NCI-H128 (cell line): ENCODE data around the gene DXO.

ENCODE experiments used
- DNase-seq: peaks from one replicate; lab custom pipeline; 2025; ENCODE audit not compliant: unreplicated experiment; lab: John Stamatoyannopoulos, UW

The DXO gene

GRCh38 chr6:31930962-31931361 is 41.0 kb downstream of the DXO start:
- no peak for DNase-seq

GRCh38 chr6:31928672-31928939 is 43.3 kb downstream of the DXO start:
- DNase-seq: no peak

- no peak for DNase-seq
Observed at GRCh38 chr6:31927863-31928671, 43.9 kb downstream of the DXO start.

GRCh38 chr6:31927242-31927862 is 44.6 kb downstream of the DXO start, which contains the start of gene C2:
Gene C2 (plus strand): TSS chr6:31927717. CDS start chr6:31927753, 36 bp downstream.
- no peak for DNase-seq

- DNase-seq: no peak
Observed at GRCh38 chr6:31922942-31923341, 49.0 kb downstream of the DXO start.

- no peak for DNase-seq
Observed at GRCh38 chr6:31920811-31921210, 51.1 kb downstream of the DXO start.
